GM21619 (cell line): ENCODE results near the gene BAG1.
A peak's percentile ranks its signal among the peaks of the same experiment; 100 is the strongest.

ENCODE experiments used
- ATAC-seq: cut with Tn5 transposase; IDR thresholded peaks from one replicate; pipeline ENCODE4 v1.9.1; 2021; ENCODE audit not compliant: unreplicated experiment

The BAG1 gene

GRCh38 chr9:33220681-33221567 is 43.6 kb downstream of the BAG1 start:
- no peak for ATAC-seq

DNA sequence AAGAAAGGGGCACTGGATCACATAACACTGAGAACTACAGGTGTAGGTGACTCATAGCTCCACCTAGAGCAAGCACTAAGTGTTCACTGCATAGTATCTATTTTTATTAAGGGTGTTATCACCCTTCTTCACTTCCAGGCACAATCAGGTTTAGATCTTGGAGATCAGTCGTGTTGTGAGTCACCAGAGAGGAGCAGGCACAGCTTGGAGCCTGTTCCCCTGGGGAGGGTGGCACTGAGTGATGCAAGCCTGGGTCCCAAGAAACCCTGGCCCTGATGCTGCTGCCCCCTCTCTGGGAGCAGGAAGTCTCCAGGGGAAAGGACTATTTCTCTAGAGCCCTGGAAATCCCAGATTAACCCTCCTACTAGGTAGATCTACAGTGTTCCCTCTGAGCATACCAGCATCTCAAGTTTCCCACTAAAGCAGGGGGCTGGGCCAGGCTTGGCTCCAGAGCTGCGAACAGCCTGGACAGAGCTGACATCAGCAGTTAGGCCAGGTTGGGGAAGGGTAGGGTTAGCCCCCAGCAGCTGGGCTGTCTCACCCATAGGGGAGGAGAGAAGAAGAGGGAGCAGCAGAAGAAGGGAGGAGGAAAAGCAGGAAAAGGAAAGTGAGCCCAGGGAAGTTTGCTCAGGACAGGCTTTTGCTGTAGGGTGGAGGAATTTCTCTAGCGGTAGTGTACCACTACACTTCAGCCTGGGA is 52.7 kb downstream of the BAG1 start:
- no peak for ATAC-seq

DNA sequence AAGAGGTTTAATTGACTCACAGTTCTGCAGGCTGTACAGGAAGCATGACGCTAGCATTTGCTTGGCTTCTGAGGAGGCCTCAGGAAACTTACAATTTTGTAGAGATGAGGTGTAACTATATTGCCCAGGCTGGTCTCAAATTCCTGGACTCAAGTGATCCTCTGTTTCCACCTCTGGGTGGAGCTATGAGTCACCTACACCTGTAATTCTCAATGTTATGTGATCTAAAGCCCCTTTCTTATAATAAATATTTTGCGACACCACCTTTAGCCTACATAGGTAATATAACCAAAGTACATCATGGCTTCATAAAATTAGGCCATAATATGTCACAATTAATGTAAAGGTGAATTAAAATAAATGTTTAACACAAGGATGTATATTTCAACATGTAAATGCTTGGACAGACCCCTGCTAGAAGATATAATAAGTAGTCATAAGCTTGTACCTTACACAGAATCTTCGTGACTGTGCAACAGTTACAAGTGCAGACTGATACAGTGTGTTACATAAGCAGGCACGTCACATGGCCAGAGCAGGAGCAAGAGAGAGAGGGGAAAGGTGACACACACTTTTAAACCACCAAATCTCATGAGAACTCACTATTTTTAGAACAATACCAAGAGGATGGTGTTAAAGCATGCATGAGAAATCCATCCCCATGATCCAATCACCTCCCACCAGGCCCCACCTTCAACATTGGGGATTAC is 54.3 kb downstream of the BAG1 start:
- no peak for ATAC-seq

DNA sequence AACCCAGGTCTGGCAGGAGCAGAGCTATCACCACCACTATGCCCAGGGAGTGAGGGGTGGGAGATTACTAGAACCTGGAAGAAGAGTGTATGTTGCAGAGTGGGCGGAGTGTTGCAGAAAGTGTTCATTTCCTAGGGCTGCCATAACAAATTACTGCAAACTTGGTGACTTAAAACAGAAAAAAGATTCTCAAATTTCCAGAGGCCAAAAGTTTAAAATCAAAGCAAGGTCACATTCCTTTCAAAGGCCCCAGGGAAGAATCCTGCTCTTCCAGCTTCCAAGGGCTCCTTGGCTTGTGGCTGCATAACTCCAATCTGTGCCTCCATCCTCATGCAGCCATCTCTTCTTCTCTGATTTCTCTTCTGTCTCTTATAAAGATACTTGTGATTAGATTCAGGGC is 55.1 kb downstream of the BAG1 start:
- no peak for ATAC-seq

DNA sequence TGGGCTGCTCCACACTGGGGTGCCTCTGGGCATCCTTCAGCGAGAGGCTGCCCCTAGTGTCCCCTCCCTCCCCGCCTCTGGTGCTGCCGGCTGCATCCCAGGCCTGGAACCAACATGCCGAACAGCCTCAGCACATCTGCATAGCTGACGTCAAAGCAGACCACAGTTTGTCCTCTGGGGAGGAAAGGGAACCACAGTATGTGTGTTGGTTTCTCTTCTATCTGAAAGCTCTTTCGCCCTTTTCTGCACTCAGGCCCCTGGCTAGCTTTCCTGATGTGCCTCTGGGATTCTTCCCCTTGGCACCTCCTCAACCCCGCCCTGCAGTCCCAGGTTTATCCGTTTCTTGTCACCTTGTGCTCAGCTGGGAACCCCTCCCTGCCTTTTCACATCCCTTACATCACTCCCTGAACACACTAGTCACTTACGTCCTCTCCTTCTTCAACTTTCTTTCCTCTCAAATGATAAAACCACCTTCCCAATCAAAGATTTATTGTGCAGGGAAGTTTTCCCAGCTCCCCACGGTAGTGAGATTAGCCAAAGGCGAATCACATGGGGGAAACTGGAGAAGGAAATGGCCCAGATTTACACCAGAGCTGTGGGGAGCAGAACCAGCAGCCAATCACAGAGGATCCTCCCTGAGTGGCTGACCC is 61.8 kb downstream of the BAG1 start:
- ATAC-seq, result peak; percentile 100
